IMR-90 (cell line): Measurements from ENCODE around the gene VIPR2. TPM values are rescaled to one million over a fixed set of nuclear protein-coding genes. Genes with fewer than 3 reads are reported as not detected.

Experiments
- ATAC-seq: fragments of 200-7000 bp; cut with Tn5 transposase; 2 replicates; pipeline ENCODE4 v1.9.1; 2020; ENCODE audit warnings: low read depth, mild to moderate bottlenecking, moderate library complexity
- BruUV-seq: library from RNA; stranded (reverse); fragments of 400-500 nt; replicated peaks from 2 replicates; lab custom pipeline; 2021; lab: Mats Ljungman, UMichigan
- CTCF ChIA-PET: fragments of 300-600 bp; formaldehyde crosslinking; extraction: SDS; loops from one replicate; lab custom pipeline; 2021; ENCODE audit warnings: antibody characterized with exemption; lab: Yijun Ruan, JAX
- POLR2A ChIA-PET: fragments of 300-600 bp; sonication (Branson Sonifier 250); formaldehyde crosslinking; loops from one replicate; lab custom pipeline; 2022; ENCODE audit warnings: antibody characterized with exemption; ENCODE audit not compliant: unreplicated experiment; lab: Charles Lee
- DNase-seq: peaks from one replicate; pipeline ENCODE4 v3.0.0; 2013
- H2AFZ ChIP-seq: replicated peaks from 2 replicates; pipeline ENCODE3; 2013; ENCODE audit warnings: low read length, mild to moderate bottlenecking; ENCODE audit not compliant: poor library complexity
- H2AK5ac ChIP-seq: 2 replicates; pipeline ENCODE4 v1.6.1; 2013; ENCODE audit warnings: low read depth, low read length, inconsistent platforms
- H2AK9ac ChIP-seq: replicated peaks from 2 replicates; pipeline ENCODE3; 2013; ENCODE audit warnings: mild to moderate bottlenecking, low read depth, low read length, moderate library complexity; ENCODE audit not compliant: poor library complexity
- H2BK120ac ChIP-seq: 2 replicates; pipeline ENCODE4 v1.6.1; 2013; ENCODE audit warnings: low read depth, low read length, inconsistent platforms
- H2BK15ac ChIP-seq: 3 replicates; pipeline ENCODE4 v1.6.1; 2013; ENCODE audit warnings: low read depth, low read length, inconsistent platforms
- H2BK20ac ChIP-seq: 2 replicates; pipeline ENCODE4 v1.6.1; 2013; ENCODE audit warnings: low read depth, mild to moderate bottlenecking, inconsistent platforms, low read length, moderate library complexity
- H2BK5ac ChIP-seq: 2 replicates; pipeline ENCODE4 v1.6.1; 2013; ENCODE audit warnings: mild to moderate bottlenecking, low read depth, low read length, inconsistent platforms; ENCODE audit not compliant: poor library complexity, severe bottlenecking
- H3K14ac ChIP-seq: replicated peaks from 2 replicates; pipeline ENCODE4 v1.6.1; 2013; ENCODE audit warnings: low read depth, low read length, inconsistent platforms
- H3K18ac ChIP-seq: 2 replicates; pipeline ENCODE4 v1.6.1; 2013; ENCODE audit warnings: low read depth, low read length, control low read depth
- H3K23ac ChIP-seq: 2 replicates; pipeline ENCODE4 v1.6.1; 2013; ENCODE audit warnings: low read depth, low read length, inconsistent platforms
- H3K27ac ChIP-seq: 2 replicates; pipeline ENCODE4 v1.5.1; 2013; ENCODE audit warnings: mild to moderate bottlenecking, control low read depth, low read length; ENCODE audit not compliant: insufficient read depth
- H3K27me3 ChIP-seq: 2 replicates; pipeline ENCODE4 v1.6.1; 2013; ENCODE audit warnings: low read length; ENCODE audit not compliant: control insufficient read depth, insufficient read depth
- H3K36me3 ChIP-seq: 2 replicates; pipeline ENCODE4 v1.6.1; 2013; ENCODE audit warnings: low read length, mixed read lengths; ENCODE audit not compliant: control insufficient read depth, insufficient read depth
- H3K4ac ChIP-seq: 2 replicates; pipeline ENCODE4 v1.6.1; 2013; ENCODE audit warnings: low read depth, low read length, inconsistent platforms
- H3K4me1 ChIP-seq: 2 replicates; pipeline ENCODE4 v1.6.1; 2013; ENCODE audit warnings: low read length, mixed read lengths; ENCODE audit not compliant: control insufficient read depth, insufficient read depth
- H3K4me2 ChIP-seq: 2 replicates; pipeline ENCODE4 v1.6.1; 2013; ENCODE audit warnings: low read depth, mild to moderate bottlenecking, control low read depth, low read length, moderate library complexity
- H3K4me3 ChIP-seq: 2 replicates; pipeline ENCODE4 v1.5.1; 2013; ENCODE audit warnings: low read depth, mild to moderate bottlenecking, control low read depth, low read length, moderate library complexity; ENCODE audit not compliant: insufficient read depth
- H3K56ac ChIP-seq: 2 replicates; pipeline ENCODE4 v1.6.1; 2013; ENCODE audit warnings: low read length, inconsistent platforms; ENCODE audit not compliant: insufficient read depth; ENCODE audit errors: extremely low read depth
- H3K79me1 ChIP-seq, 2 experiments: 2 replicates each; pipeline ENCODE4 v1.6.1; 2013; ENCODE audit warnings: low read length in 2 of 2, inconsistent platforms in 1 of 2, low read depth in 1 of 2
- H3K9ac ChIP-seq: 2 replicates; pipeline ENCODE4 v1.6.1; 2013; ENCODE audit warnings: low read depth, low read length, control low read depth
- H3K9me1 ChIP-seq: 2 replicates; pipeline ENCODE4 v1.6.1; 2013; ENCODE audit warnings: low read length, inconsistent platforms; ENCODE audit not compliant: insufficient read depth
- H3K9me3 ChIP-seq: 2 replicates; pipeline ENCODE4 v1.6.1; 2013; ENCODE audit warnings: low read length; ENCODE audit not compliant: control insufficient read depth, insufficient read depth
- H4K20me1 ChIP-seq: 2 replicates; pipeline ENCODE4 v1.6.1; 2013; ENCODE audit warnings: low read length, inconsistent platforms; ENCODE audit not compliant: insufficient read depth
- H4K5ac ChIP-seq: 2 replicates; pipeline ENCODE4 v1.6.1; 2013; ENCODE audit warnings: mild to moderate bottlenecking, low read depth, low read length, control low read depth
- H4K8ac ChIP-seq, 2 experiments: 2 replicates each; pipeline ENCODE4 v1.6.1; 2013; ENCODE audit warnings: low read depth in 2 of 2, low read length in 2 of 2, control low read depth in 1 of 2, inconsistent platforms in 1 of 2
- H4K91ac ChIP-seq: 2 replicates; pipeline ENCODE4 v1.6.1; 2013; ENCODE audit warnings: low read depth, low read length, inconsistent platforms; ENCODE audit not compliant: insufficient read depth
- BHLHE40 ChIP-seq: fragments of 150-350 bp; IDR thresholded peaks from 2 replicates; pipeline ENCODE4 v1.6.1; 2016; ENCODE audit warnings: mild to moderate bottlenecking, low read depth, low read length
- CEBPB ChIP-seq: IDR thresholded peaks from 2 replicates; pipeline ENCODE4 v1.6.1; 2012; ENCODE audit warnings: low read depth, low read length, improper control_type of control experiment
- CHD1 ChIP-seq: IDR thresholded peaks from 2 replicates; pipeline ENCODE4 v1.6.1; 2012; ENCODE audit warnings: low read depth, low read length, improper control_type of control experiment
- ELK1 ChIP-seq: fragments of 150-350 bp; IDR thresholded peaks from 2 replicates; pipeline ENCODE4 v1.6.1; 2016; ENCODE audit warnings: low read depth, mild to moderate bottlenecking, low read length, moderate library complexity, borderline replicate concordance
- FOS ChIP-seq: fragments of 150-350 bp; IDR thresholded peaks from 2 replicates; pipeline ENCODE4 v1.6.1; 2016; ENCODE audit warnings: low read depth, low read length
- MAFK ChIP-seq: IDR thresholded peaks from 2 replicates; pipeline ENCODE4 v1.6.1; 2012; ENCODE audit warnings: low read depth, low read length, improper control_type of control experiment
- MXI1 ChIP-seq: IDR thresholded peaks from 2 replicates; pipeline ENCODE4 v1.6.1; 2012; ENCODE audit warnings: low read depth, mild to moderate bottlenecking, low read length, moderate library complexity, borderline replicate concordance
- POLR2A ChIP-seq: IDR thresholded peaks from 2 replicates; pipeline ENCODE4 v1.6.1; 2012; ENCODE audit warnings: mild to moderate bottlenecking, low read depth, low read length
- RAD21 ChIP-seq: IDR thresholded peaks from 2 replicates; pipeline ENCODE4 v1.6.1; 2012; ENCODE audit warnings: low read length, improper control_type of control experiment
- RCOR1 ChIP-seq: IDR thresholded peaks from 2 replicates; pipeline ENCODE4 v1.6.1; 2012; ENCODE audit warnings: mild to moderate bottlenecking, low read length, improper control_type of control experiment; ENCODE audit not compliant: insufficient replicate concordance
- RFX5 ChIP-seq: IDR thresholded peaks from 2 replicates; pipeline ENCODE4 v1.8.0; 2012; ENCODE audit warnings: low read depth, mild to moderate bottlenecking, low read length, moderate library complexity
- SMC3 ChIP-seq: fragments of 150-350 bp; IDR thresholded peaks from 2 replicates; pipeline ENCODE4 v1.6.1; 2016; ENCODE audit warnings: low read depth, mild to moderate bottlenecking, antibody characterized with exemption, low read length, moderate library complexity
- USF2 ChIP-seq: fragments of 150-350 bp; IDR thresholded peaks from 2 replicates; pipeline ENCODE4 v1.6.1; 2017; ENCODE audit warnings: mild to moderate bottlenecking, antibody characterized with exemption, low read length, low read depth
- WGBS, 2 experiments: methylation state at CpG; one replicate each; pipeline versions ENCODE4 v1.1.5 to v1.1.7; 2013; ENCODE audit warnings: missing lambda C conversion rate in 2 of 2; ENCODE audit not compliant: insufficient read length in 1 of 2; ENCODE audit errors: extremely low coverage in 2 of 2; 5-methylcytosine and 5-hydroxymethylcytosine counted together
- dilution Hi-C: fragments of 300-500 bp; cut with HindIII; formaldehyde crosslinking; loops from one replicate; pipeline ENCODE4 v1.14.3; 2018; ENCODE audit warnings: low sequenced_read_pairs; ENCODE audit not compliant: unreplicated experiment
- in situ Hi-C: fragments of 300-500 bp; cut with MboI; formaldehyde crosslinking; loops from 3 replicates; pipeline ENCODE4 v1.14.3; 2019; ENCODE audit warnings: low sequenced_read_pairs, inconsistent platforms, mixed read lengths
- intact Hi-C: fragments of 100-400 bp; cut with micrococcal nuclease; formaldehyde crosslinking; loops from 2 replicates; pipeline ENCODE4 v1.10.0; 2022
- polyA plus RNA-seq, 3 experiments: library from polyadenylated mRNA; depleted of rRNA; stranded (reverse); fragments of >200 nt; gene quantifications; 2 replicates each; pipeline ENCODE4 v1.2.3, GENCODE V29; 2012; ENCODE audit warnings: low replicate concordance in 1 of 3
- total RNA-seq: library from RNA; depleted of rRNA; stranded (reverse); fragments of >200 nt; gene quantifications from 2 replicates; pipeline ENCODE4 v1.2.3, GENCODE V29; 2012
- TF ChIP-seq, protein P1 (sequence below): conservative IDR thresholded peaks from 2 replicates; pipeline ENCODE4 v1.5.1; 2012; ENCODE audit warnings: mild to moderate bottlenecking, low read depth, low read length, improper control_type of control experiment

The VIPR2 gene
- total and polyA plus RNA-seq, 2 of the 4 experiments (the other 2 are of a cell fraction): not detected

- in situ Hi-C loops (no loop called here), intact Hi-C loops (no loop called here), dilution Hi-C loops (no loop called here)
- BruUV-seq: no TSS peak
- Histone ChIP-seq H2BK20ac (no peak overlapping the region), H3K9ac (no peak overlapping the region), H3K4me3 (no peak overlapping the region), H4K5ac (no peak overlapping the region), H2BK120ac (no peak overlapping the region), H3K27me3 (no peaks in the 10 kb centered on the region), H3K4ac (no peak overlapping the region), H4K8ac (no peak overlapping the region), H3K79me1 (no peaks in the 10 kb centered on the region), H3K14ac (no peak overlapping the region), H4K91ac (no peak overlapping the region), H3K23ac (no peak overlapping the region), H2BK15ac (no peak overlapping the region), H3K9me3 (peaks cover 66% of the 10 kb centered on the region), H2AFZ (no peak overlapping the region), H3K9me1 (no peaks in the 10 kb centered on the region), H3K27ac (no peak overlapping the region), H2AK9ac (no peak overlapping the region), H2AK5ac (no peak overlapping the region), H4K20me1 (no peaks in the 10 kb centered on the region), H2BK5ac (no peak overlapping the region), H3K18ac (no peak overlapping the region), H3K36me3 (no peaks in the 10 kb centered on the region), H3K4me1 (no peaks in the 10 kb centered on the region), H3K56ac (no peak overlapping the region), H3K4me2 (no peak overlapping the region)
- DNase-seq (no peak), ATAC-seq (no peak)
- CTCF ChIA-PET: no interaction called here
- TF ChIP-seq RCOR1: no peak
- TF ChIP-seq, protein P1, sequence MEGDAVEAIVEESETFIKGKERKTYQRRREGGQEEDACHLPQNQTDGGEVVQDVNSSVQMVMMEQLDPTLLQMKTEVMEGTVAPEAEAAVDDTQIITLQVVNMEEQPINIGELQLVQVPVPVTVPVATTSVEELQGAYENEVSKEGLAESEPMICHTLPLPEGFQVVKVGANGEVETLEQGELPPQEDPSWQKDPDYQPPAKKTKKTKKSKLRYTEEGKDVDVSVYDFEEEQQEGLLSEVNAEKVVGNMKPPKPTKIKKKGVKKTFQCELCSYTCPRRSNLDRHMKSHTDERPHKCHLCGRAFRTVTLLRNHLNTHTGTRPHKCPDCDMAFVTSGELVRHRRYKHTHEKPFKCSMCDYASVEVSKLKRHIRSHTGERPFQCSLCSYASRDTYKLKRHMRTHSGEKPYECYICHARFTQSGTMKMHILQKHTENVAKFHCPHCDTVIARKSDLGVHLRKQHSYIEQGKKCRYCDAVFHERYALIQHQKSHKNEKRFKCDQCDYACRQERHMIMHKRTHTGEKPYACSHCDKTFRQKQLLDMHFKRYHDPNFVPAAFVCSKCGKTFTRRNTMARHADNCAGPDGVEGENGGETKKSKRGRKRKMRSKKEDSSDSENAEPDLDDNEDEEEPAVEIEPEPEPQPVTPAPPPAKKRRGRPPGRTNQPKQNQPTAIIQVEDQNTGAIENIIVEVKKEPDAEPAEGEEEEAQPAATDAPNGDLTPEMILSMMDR: no peak
- no peak for TF ChIP-seq FOS
- TF ChIP-seq BHLHE40: no peak
- no peak for TF ChIP-seq MAFK
- no peak for TF ChIP-seq POLR2A
- TF ChIP-seq RAD21: no peak
- TF ChIP-seq MXI1: no peak
- no peak for TF ChIP-seq CEBPB
- TF ChIP-seq USF2: no peak
- TF ChIP-seq RFX5: no peak
- TF ChIP-seq CHD1: no peak
- TF ChIP-seq SMC3: no peak
- TF ChIP-seq ELK1: no peak
- POLR2A ChIA-PET: no interaction called here
- WGBS, 2 experiments: 79% methylated on average over 18 of the region's 27 CpGs; no CpG with 5 or more reads in 1 of the 2 experiments
These were observed 47.7 kb downstream of the VIPR2 start for GRCh38 chr7:159096736-159097581.
